Left cardiac atrium (tissue), 4 donors: ENCODE measurements around the gene UBE2I. TPM values are rescaled to one million over a fixed set of nuclear protein-coding genes. Genes with fewer than 3 reads are reported as not detected.
"Not testable (repeated sequence)": the region's sequence is repeated elsewhere in the genome, so short reads cannot be mapped to it uniquely, and the experiment has no call there.

ENCODE experiments used
- ATAC-seq, 2 donors: fragments of 200-7000 bp; cut with Tn5 transposase; one replicate each; pipeline ENCODE4 v1.9.1; 2020; ENCODE audit warnings: mild to moderate bottlenecking in 2 of 2, moderate library complexity in 2 of 2
- DNase-seq: peaks from one replicate; pipeline ENCODE4 v3.0.0-alpha.2; 2020
- intact Hi-C, 2 donors: fragments of 100-400 bp; cut with DNase I; formaldehyde crosslinking; loops; one replicate each; pipeline versions ENCODE4 v1.14.1 to v1.15.1; 2022 to 2023
- long read RNA-seq: library from polyadenylated mRNA; unstranded; transcript quantifications from one replicate; pipeline ENCODE4 v2.0.0, GENCODE V29; 2021
- total RNA-seq, 2 donors: library from RNA; stranded (reverse); fragmentation: NEBNext Ultra II Directional; extraction: Animal tissue kit (Norgen Biotek cat#: 25700); gene quantifications; one replicate each; pipeline ENCODE4 v1.2.1, GENCODE V29; 2021
- donor health status: DM: no; HTN: yes; CAD: no.
- donor health status: DM: no; HTN: yes; CAD: no; lungs with severe emphysema.
- donor health status: DM: yes; HTN: yes; CAD: no.
- donor health status: Dilated cardiomyopathy.

Gene UBE2I
- total RNA-seq: 10 to 100 TPM; 74.3 to 80.8 TPM
- long read RNA-seq, transcript UBE2I-203 (7 exons, 2,976 nt): major isoform, 70 of 75 reads
- long read RNA-seq, partial matches to known transcripts: 0 of 75 reads
- long read RNA-seq, other reads (novel, unspliced or antisense): 2 of 75 reads

GRCh38 chr16:1308977-1309885 is at the start of gene UBE2I:
Gene UBE2I (plus strand): TSS chr16:1309636. CDS start chr16:1314031, 4,395 bp downstream.
- DNase-seq (peak; percentile 97), ATAC-seq (peak; percentile 92 to 93)
- intact Hi-C loops: no loop called here

- ATAC-seq (no peak), DNase-seq (no peak)
- intact Hi-C loops: no loop called here
Observed at GRCh38 chr16:1259760-1260068, 49.7 kb upstream of the UBE2I start.

- intact Hi-C loops: no loop called here
- no peak for ATAC-seq
- DNase-seq: no peak
Observed at GRCh38 chr16:1260101-1260680, 49.2 kb upstream of the UBE2I start.

- intact Hi-C loops: no loop called here
- no peak for ATAC-seq
- DNase-seq: no peak
Observed at GRCh38 chr16:1261131-1261892, 48.1 kb upstream of the UBE2I start.

GRCh38 chr16:1262210-1262845 is 47.1 kb upstream of the UBE2I start:
- intact Hi-C loops: no loop called here
- ATAC-seq: no peak
- no peak for DNase-seq

- intact Hi-C loops: no loop called here
- ATAC-seq (no peak), DNase-seq (no peak)
Observed at GRCh38 chr16:1262846-1263221, 46.6 kb upstream of the UBE2I start.

GRCh38 chr16:1263591-1264344 is 45.7 kb upstream of the UBE2I start:
- DNase-seq: no peak
- no peak for ATAC-seq
- intact Hi-C loops: no loop called here

GRCh38 chr16:1264345-1265089 is 44.9 kb upstream of the UBE2I start:
- intact Hi-C loops: no loop called here
- DNase-seq: no peak
- ATAC-seq: no peak

GRCh38 chr16:1265090-1265630 is 44.3 kb upstream of the UBE2I start:
- ATAC-seq (no peak), DNase-seq (no peak)
- intact Hi-C loops: no loop called here

- DNase-seq (no peak), ATAC-seq (no peak)
- intact Hi-C loops: no loop called here
Observed at GRCh38 chr16:1265826-1266225, 43.6 kb upstream of the UBE2I start.

GRCh38 chr16:1269418-1269817 is 40.0 kb upstream of the UBE2I start:
- DNase-seq, ATAC-seq, intact Hi-C loops: not testable (repeated sequence)

- no peak for DNase-seq
- ATAC-seq: peak in 1 of 2 donors; percentile 11
- intact Hi-C loops: no loop called here
Observed at GRCh38 chr16:1271380-1271723, 38.1 kb upstream of the UBE2I start.

- peak; percentile 41 to 47 for ATAC-seq
- DNase-seq, intact Hi-C loops: not testable (repeated sequence)
Observed at GRCh38 chr16:1271724-1272413, 37.6 kb upstream of the UBE2I start.

- ATAC-seq (no peak), DNase-seq (no peak)
- intact Hi-C loops: no loop called here
Observed at GRCh38 chr16:1272453-1273198, 36.8 kb upstream of the UBE2I start.

GRCh38 chr16:1273816-1274215 is 35.6 kb upstream of the UBE2I start:
- intact Hi-C loops: no loop called here
- DNase-seq (no peak), ATAC-seq (no peak)

- intact Hi-C loops: no loop called here
- DNase-seq (no peak), ATAC-seq (no peak)
Observed at GRCh38 chr16:1274767-1275166, 34.7 kb upstream of the UBE2I start.
